Stomach smooth muscle (tissue), 2 donors: ENCODE results near the gene LUC7L2.

Experiments
- H3K27ac ChIP-seq: one replicate; pipeline ENCODE4 v1.7.0; 2013; ENCODE audit warnings: mild to moderate bottlenecking, low read length, inconsistent platforms
- H3K27me3 ChIP-seq, 2 donors: one replicate each; pipeline ENCODE4 v1.7.0; 2013; ENCODE audit warnings: low read length in 2 of 2; ENCODE audit not compliant: insufficient read depth in 2 of 2, control insufficient read depth in 1 of 2
- H3K36me3 ChIP-seq, 2 donors: one replicate each; pipeline ENCODE4 v1.7.0; 2013; ENCODE audit warnings: low read length in 2 of 2; ENCODE audit not compliant: control insufficient read depth in 2 of 2, insufficient read depth in 2 of 2
- H3K4me1 ChIP-seq: one replicate; pipeline ENCODE4 v1.7.0; 2013; ENCODE audit warnings: low read length; ENCODE audit not compliant: control insufficient read depth, insufficient read depth
- H3K4me3 ChIP-seq, 2 donors: one replicate each; pipeline ENCODE4 v1.7.0; 2013; ENCODE audit warnings: low read length in 2 of 2
- H3K9ac ChIP-seq, 2 donors: one replicate each; pipeline ENCODE4 v1.7.0; 2013; ENCODE audit warnings: low read length in 2 of 2, mild to moderate bottlenecking in 1 of 2
- H3K9me3 ChIP-seq, 2 donors: one replicate each; pipeline ENCODE4 v1.7.0; 2013; ENCODE audit warnings: low read length in 2 of 2; ENCODE audit not compliant: control insufficient read depth in 2 of 2
- donor health status: healthy.
- donor health status: Pancreatic carcinoma.

LUC7L2 gene

GRCh38 chr7:139334399-139335150, 25.1 kb upstream of the LUC7L2 start:
- Histone ChIP-seq H3K4me1 (no peaks in the 10 kb centered on the region), H3K4me3 (no peak overlapping the region), H3K36me3 (no peaks in the 10 kb centered on the region), H3K9me3 (no peaks in the 10 kb centered on the region), H3K27me3 (no peaks in the 10 kb centered on the region), H3K27ac (no peak overlapping the region), H3K9ac (no peak overlapping the region)

- Histone ChIP-seq H3K9ac (no peak overlapping the region), H3K36me3 (no peaks in the 10 kb centered on the region), H3K27ac (no peak overlapping the region), H3K4me1 (peaks cover 7% of the 10 kb centered on the region), H3K4me3 (no peak overlapping the region), H3K9me3 (no peaks in the 10 kb centered on the region), H3K27me3 (no peaks in the 10 kb centered on the region)
Observed at GRCh38 chr7:139339025-139339424, 20.7 kb upstream of the LUC7L2 start.

GRCh38 chr7:139339698-139340036, 20.0 kb upstream of the LUC7L2 start:
- H3K36me3 ChIP-seq, result no peaks in the 10 kb centered on the region
- H3K9me3 ChIP-seq, result no peaks in the 10 kb centered on the region
- peak overlapping the region; percentile 96 to 100 for H3K9ac ChIP-seq
- peak overlapping the region; percentile 85 to 99 for H3K4me3 ChIP-seq
- peaks cover 7% of the 10 kb centered on the region for H3K4me1 ChIP-seq
- peak overlapping the region; percentile 100 for H3K27ac ChIP-seq
- H3K27me3 ChIP-seq, result no peaks in the 10 kb centered on the region

- Histone ChIP-seq H3K9ac (peak overlapping the region; percentile 96 to 100), H3K36me3 (no peaks in the 10 kb centered on the region), H3K27me3 (no peaks in the 10 kb centered on the region), H3K4me3 (peak overlapping the region; percentile 85 to 99), H3K9me3 (no peaks in the 10 kb centered on the region), H3K4me1 (peaks cover 7% of the 10 kb centered on the region), H3K27ac (peak overlapping the region; percentile 100)
Observed at GRCh38 chr7:139340037-139340807, 19.5 kb upstream of the LUC7L2 start.

- Histone ChIP-seq H3K4me3 (peak overlapping the region; percentile 85 to 99), H3K36me3 (peaks cover 0 to 4% of the 10 kb centered on the region in 2 donors), H3K27me3 (no peaks in the 10 kb centered on the region), H3K9me3 (no peaks in the 10 kb centered on the region), H3K27ac (peak overlapping the region; percentile 100), H3K9ac (peak overlapping the region; percentile 96 to 100), H3K4me1 (peaks cover 7% of the 10 kb centered on the region)
Observed at GRCh38 chr7:139340808-139341057, 19.0 kb upstream of the LUC7L2 start.

GRCh38 chr7:139341058-139341775, 18.5 kb upstream of the LUC7L2 start, which contains the start of gene FMC1:
Gene FMC1 (plus strand): TSS chr7:139341337. CDS start chr7:139341385, 48 bp downstream.
- peak within 1 kb of the TSS; percentile 96 to 100 for H3K9ac ChIP-seq
- H3K4me3 ChIP-seq, result peak within 1 kb of the TSS; percentile 85 to 99
- peaks cover 7% of the 10 kb centered on the region for H3K4me1 ChIP-seq
- H3K36me3 ChIP-seq, result peaks cover 0 to 4% of the 10 kb centered on the region in 2 donors
- H3K27ac ChIP-seq, result peak within 1 kb of the TSS; percentile 100
- H3K27me3 ChIP-seq, result no peaks in the 10 kb centered on the region
- H3K9me3 ChIP-seq, result no peaks in the 10 kb centered on the region

- Histone ChIP-seq H3K9ac (peak overlapping the region; percentile 96 to 100), H3K36me3 (peaks cover 4% of the 10 kb centered on the region in 2 donors)
Observed at GRCh38 chr7:139341776-139342226, 17.9 kb upstream of the LUC7L2 start.

GRCh38 chr7:139345042-139345441, 14.7 kb upstream of the LUC7L2 start:
- Histone ChIP-seq H3K9ac (no peak overlapping the region), H3K36me3 (peaks cover 7 to 10% of the 10 kb centered on the region in 2 donors), H3K27ac (no peak overlapping the region), H3K4me3 (no peak overlapping the region), H3K27me3 (no peaks in the 10 kb centered on the region), H3K4me1 (peaks cover 7% of the 10 kb centered on the region), H3K9me3 (no peaks in the 10 kb centered on the region)

More at GRCh38 chr7:139341776-139342226, 17.9 kb upstream of the LUC7L2 start:
- no peaks in the 10 kb centered on the region for H3K9me3 ChIP-seq
- peak overlapping the region; percentile 85 to 99 for H3K4me3 ChIP-seq
- peaks cover 7% of the 10 kb centered on the region for H3K4me1 ChIP-seq
- H3K27me3 ChIP-seq, result no peaks in the 10 kb centered on the region
- H3K27ac ChIP-seq, result peak overlapping the region; percentile 100

- peaks cover 6 to 10% of the 10 kb centered on the region in 2 donors for H3K36me3 ChIP-seq
- no peak overlapping the region for H3K27ac ChIP-seq
- H3K9ac ChIP-seq, result no peak overlapping the region
- no peaks in the 10 kb centered on the region for H3K9me3 ChIP-seq
- H3K4me3 ChIP-seq, result no peak overlapping the region
- no peaks in the 10 kb centered on the region for H3K27me3 ChIP-seq
- no peaks in the 10 kb centered on the region for H3K4me1 ChIP-seq
Observed at GRCh38 chr7:139351027-139351426, 8.7 kb upstream of the LUC7L2 start.

GRCh38 chr7:139354729-139355128, 5.0 kb upstream of the LUC7L2 start:
- no peak overlapping the region for H3K27ac ChIP-seq
- H3K4me3 ChIP-seq, result no peak overlapping the region
- peaks cover 0 to 2% of the 10 kb centered on the region in 2 donors for H3K36me3 ChIP-seq
- no peaks in the 10 kb centered on the region for H3K9me3 ChIP-seq
- no peak overlapping the region for H3K9ac ChIP-seq
- no peaks in the 10 kb centered on the region for H3K27me3 ChIP-seq
- no peaks in the 10 kb centered on the region for H3K4me1 ChIP-seq
